ENCODE results near the gene SIK3. TPM values are rescaled to one million over a fixed set of nuclear protein-coding genes. Genes with fewer than 3 reads are reported as not detected.
A peak's percentile ranks its signal among the peaks of the same experiment; 100 is the strongest.
"Not testable (repeated sequence)": the region's sequence is repeated elsewhere in the genome, so short reads cannot be mapped to it uniquely, and the experiment has no call there.

The SIK3 gene
- total RNA-seq, 1 experiment from 2014 or later = 11.0 TPM

GRCh38 chr11:117045956-117046355 is 52.3 kb downstream of the SIK3 start:
- no peak for DNase-seq (ENCODE audit: low read depth)

GRCh38 chr11:117045196-117045595 is 53.0 kb downstream of the SIK3 start:
- no peak for DNase-seq (ENCODE audit: low read depth)

GRCh38 chr11:117044287-117045035 is 53.8 kb downstream of the SIK3 start:
- no peak for DNase-seq (ENCODE audit: low read depth)

- no peak for DNase-seq (ENCODE audit: low read depth)
Measured at GRCh38 chr11:117042689-117043088, 55.5 kb downstream of the SIK3 start.

GRCh38 chr11:117039900-117040299 is 58.3 kb downstream of the SIK3 start:
- peak; percentile 62 for DNase-seq (ENCODE audit: low read depth)

- no peak for DNase-seq (ENCODE audit: low read depth)
Measured at GRCh38 chr11:117039270-117039669, 59.0 kb downstream of the SIK3 start.

- DNase-seq (ENCODE audit: low read depth) = no peak
Measured at GRCh38 chr11:117037975-117038350, 60.3 kb downstream of the SIK3 start.

- DNase-seq (ENCODE audit: low read depth) = peak; percentile 48
Measured at GRCh38 chr11:117037279-117037974, 60.8 kb downstream of the SIK3 start.

GRCh38 chr11:117034901-117035300 is 63.3 kb downstream of the SIK3 start:
- DNase-seq (ENCODE audit: low read depth) = no peak

- peak; percentile 72 for DNase-seq (ENCODE audit: low read depth)
Measured at GRCh38 chr11:117026593-117027330, 71.5 kb downstream of the SIK3 start.

- not testable (repeated sequence) for DNase-seq (ENCODE audit: low read depth)
Measured at GRCh38 chr11:117023707-117024106, 74.5 kb downstream of the SIK3 start.

GRCh38 chr11:117023178-117023577 is 75.0 kb downstream of the SIK3 start:
- DNase-seq (ENCODE audit: low read depth) = no peak

GRCh38 chr11:117022526-117022925 is 75.7 kb downstream of the SIK3 start:
- no peak for DNase-seq (ENCODE audit: low read depth)

- DNase-seq (ENCODE audit: low read depth) = no peak
Measured at GRCh38 chr11:117020869-117021564, 77.2 kb downstream of the SIK3 start.

GRCh38 chr11:117020287-117020686 is 77.9 kb downstream of the SIK3 start:
- DNase-seq (ENCODE audit: low read depth) = no peak

- DNase-seq (ENCODE audit: low read depth) = no peak
Measured at GRCh38 chr11:117019871-117020270, 78.4 kb downstream of the SIK3 start.

- DNase-seq (ENCODE audit: low read depth) = no peak
Measured at GRCh38 chr11:117017456-117017855, 80.8 kb downstream of the SIK3 start.

GRCh38 chr11:117016747-117017146 is 81.5 kb downstream of the SIK3 start:
- DNase-seq (ENCODE audit: low read depth) = no peak

GRCh38 chr11:117016246-117016645 is 82.0 kb downstream of the SIK3 start:
- no peak for DNase-seq (ENCODE audit: low read depth)

- no peak for DNase-seq (ENCODE audit: low read depth)
Measured at GRCh38 chr11:117011541-117011898, 86.7 kb downstream of the SIK3 start.

GRCh38 chr11:117010808-117011540 is 87.3 kb downstream of the SIK3 start:
- peak; percentile 96 for DNase-seq (ENCODE audit: low read depth)
